ENCODE data around the gene UCK2.
"Not testable (repeated sequence)": the region's sequence is repeated elsewhere in the genome, so short reads cannot be mapped to it uniquely, and the experiment has no call there.

UCK2 gene

GRCh38 chr1:165827268-165828102 lies at the start of gene UCK2:
Gene UCK2 (plus strand): TSS chr1:165827614. CDS start chr1:165827834, 220 bp downstream.
- peak; percentile 93 for DNase-seq

DNA sequence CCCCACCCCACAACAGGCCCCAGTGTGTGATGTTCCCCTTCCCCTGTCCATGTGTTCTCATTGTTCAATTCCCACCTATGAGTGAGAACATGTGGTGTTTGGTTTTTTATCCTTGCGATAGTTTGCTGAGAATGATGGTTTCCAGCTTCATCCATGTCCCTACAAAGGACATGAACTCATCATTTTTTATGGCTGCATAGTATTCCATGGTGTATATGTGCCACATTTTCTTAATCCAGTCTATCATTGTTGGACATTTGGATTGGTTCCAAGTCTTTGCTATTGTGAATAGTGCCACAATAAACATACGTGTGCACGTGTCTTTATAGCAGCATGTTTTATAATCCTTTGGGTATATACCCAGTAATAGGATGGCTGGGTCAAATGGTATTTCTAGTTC lies 49.2 kb upstream of the UCK2 start:
- not testable (repeated sequence) for DNase-seq

DNA sequence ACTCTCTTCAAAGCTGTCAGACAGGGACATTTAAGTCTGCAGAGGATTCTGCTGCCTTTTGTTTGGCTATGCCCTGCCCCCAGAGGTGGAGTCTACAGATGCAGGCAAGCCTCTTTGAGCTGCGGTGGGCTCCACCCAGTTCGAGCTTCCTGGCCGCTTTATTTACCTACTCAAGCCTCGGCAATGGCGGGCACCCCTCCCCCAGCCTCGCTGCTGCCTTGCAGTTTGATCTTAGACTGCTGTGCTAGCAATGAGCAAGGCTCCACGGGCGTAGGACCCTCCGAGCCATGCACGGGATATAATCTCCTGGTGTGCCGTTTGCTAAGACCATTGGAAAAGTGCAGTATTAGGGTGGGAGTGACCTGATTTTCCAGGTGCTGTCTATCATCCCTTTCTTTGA lies 43.9 kb upstream of the UCK2 start:
- not testable (repeated sequence) for DNase-seq

GRCh38 chr1:165787741-165788140 lies 39.7 kb upstream of the UCK2 start:
- no peak for DNase-seq

DNA sequence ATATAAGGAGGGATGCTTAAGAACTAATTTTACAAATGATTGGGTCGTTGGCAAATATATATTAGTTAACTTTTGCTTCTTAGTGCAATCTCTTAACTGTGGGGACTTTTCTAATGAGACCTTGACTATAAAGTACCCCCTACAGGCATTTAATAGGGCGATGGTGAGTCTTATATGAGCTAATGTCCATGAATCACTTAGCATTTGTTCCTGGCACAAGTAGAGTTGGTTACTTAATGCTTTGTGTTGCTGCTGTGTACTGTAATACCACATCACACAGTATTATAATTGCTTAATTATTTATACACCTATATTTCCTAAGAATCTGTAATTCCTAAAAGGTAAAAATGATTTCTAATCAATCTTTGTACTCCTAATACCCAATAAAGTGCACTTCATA lies 33.5 kb upstream of the UCK2 start:
- no peak for DNase-seq

DNA sequence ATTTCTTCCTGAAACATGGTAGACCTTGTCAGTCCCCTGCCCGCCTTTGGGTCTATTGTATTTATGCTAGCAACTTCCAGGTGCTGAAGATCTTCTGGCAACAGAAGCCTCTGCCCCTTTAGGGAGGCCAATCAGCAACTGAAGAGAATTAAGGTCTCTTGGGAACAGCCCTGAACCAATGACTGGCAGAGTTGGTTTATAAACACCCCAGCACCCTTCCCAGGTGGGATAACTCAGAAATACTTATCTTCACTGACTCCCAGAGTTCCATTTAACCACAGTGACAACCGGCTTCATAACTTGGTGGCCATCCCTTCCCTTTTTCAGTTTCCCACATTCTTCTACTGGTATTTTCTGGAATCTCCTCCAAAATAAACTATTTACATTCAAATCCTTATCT lies 31.5 kb upstream of the UCK2 start:
- no peak for DNase-seq

DNA sequence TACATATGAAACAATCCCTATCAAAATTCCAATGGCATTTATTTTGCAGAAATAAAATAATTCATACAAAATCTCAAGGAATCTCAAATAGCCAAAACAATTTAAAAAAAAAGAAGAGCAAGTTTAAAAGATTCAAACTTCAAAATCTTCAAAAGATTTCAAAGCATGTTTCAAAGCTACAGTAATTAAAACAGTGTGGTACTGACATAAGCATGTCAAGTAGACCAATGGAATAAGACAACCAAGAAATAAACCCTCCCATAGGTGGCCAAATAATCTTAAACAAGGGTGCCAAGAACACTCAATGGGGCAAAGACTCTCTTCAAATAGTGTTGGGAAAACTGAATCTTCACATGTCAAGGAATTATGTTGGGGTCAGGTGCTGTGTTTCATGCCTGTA lies 28.0 kb upstream of the UCK2 start:
- no peak for DNase-seq

GRCh38 chr1:165804513-165804912 lies 22.9 kb upstream of the UCK2 start:
- not testable (repeated sequence) for DNase-seq

- no peak for DNase-seq
These were observed 19.8 kb upstream of the UCK2 start for GRCh38 chr1:165807613-165808012.

DNA sequence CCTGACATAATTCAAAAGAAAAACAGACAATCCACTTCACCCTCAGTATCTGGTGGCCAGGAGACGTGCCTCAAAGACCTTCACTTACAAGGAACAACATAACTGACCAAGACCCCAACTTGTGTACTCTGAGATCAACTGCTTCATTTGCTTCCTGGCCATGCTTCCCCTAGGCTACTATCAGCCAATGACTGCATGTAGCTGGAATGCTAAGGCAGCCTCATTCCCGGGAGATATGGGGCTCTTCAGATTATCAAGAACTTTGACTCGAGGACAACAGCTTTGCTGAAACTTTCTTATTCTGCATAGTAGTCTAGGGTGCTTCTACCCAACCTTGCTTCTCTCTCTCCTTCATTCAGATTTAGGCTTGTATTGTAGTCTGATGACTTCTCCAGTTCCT lies 11.7 kb upstream of the UCK2 start:
- no peak for DNase-seq

DNA sequence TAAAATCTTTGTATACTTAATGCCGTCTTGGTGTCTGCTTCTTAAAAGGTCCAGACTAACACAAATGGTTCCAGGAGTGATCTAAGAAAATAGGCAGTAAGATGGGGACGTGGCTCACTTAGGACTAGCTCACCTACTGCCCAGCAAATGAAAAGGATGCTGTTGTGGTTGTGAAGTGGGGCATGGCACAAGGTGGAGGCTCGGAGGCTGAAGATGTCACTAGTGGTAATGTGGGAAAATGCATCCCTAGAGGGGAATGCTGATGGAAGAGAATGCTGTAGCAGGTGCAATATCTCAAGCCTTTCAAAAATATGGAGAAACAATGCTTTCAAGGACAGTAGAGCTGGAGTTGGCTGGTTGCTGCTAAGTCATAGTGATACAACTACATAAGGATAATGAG lies 11.3 kb upstream of the UCK2 start:
- DNase-seq = no peak

DNA sequence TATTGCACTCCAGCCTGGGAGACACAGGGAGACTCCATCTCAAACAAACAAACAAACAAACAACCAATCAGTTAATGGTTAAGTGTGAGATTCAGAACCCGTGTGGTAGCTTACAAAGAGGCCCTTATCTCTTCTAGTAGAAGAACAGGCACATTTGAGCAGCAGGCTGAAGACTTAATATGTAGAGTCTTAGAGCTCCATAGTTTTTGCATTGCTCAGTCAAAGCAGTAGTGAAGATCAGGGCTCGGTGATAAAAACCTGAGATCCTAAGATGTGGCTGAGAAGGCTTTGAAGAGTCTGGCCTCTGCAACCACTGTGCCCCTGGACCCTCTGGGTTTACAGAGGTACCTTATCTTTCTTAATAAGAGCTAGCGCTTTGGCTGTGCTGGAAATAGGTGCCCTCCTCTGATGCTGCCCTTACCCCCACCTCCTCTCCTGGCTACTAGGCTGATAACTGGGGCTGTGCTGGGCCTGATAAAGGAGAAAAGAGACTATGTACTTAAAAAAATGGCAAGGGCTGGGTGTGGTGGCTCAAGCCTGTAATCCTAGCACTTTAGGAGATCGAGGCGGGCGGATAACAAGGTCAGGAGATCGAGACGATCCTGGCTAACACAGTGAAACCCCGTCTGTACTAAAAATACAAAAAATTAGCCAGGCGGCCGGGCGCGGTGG lies 10.5 kb upstream of the UCK2 start:
- no peak for DNase-seq

DNA sequence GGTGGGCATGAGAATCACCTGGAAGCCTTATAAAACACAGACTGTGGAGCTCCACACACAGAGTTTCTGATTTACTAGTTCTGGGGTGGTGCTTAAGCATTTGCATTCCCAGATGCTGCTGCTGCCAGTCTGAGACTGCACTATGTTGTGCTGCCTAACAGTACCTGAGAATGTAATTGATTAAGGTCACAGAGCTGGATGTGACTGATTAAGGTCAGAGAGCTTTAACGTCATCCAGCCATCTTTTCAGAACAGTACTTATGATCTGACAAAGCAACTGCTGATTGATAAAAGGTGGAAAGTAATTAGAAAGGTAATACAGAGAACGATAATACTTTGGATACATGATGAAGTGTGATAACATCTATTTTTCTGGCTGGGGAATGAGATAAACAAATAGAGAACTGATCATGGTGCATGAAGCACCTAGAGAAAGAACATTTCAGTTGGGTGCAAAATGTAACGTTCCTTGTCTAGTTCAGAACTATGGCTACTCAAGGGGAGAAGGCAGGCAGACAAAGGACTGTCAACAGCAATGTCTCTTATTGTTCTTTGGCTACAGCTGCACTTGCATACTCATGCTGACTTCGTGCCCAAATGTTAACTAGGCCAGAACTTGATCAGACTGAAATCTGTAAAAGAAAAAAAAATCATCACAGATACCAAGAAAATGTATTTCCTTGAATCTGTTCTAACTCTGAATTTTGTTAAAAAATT lies 3.7 kb upstream of the UCK2 start:
- DNase-seq = no peak

- no peak for DNase-seq
These were observed 3.2 kb upstream of the UCK2 start for GRCh38 chr1:165824269-165824643.

DNA sequence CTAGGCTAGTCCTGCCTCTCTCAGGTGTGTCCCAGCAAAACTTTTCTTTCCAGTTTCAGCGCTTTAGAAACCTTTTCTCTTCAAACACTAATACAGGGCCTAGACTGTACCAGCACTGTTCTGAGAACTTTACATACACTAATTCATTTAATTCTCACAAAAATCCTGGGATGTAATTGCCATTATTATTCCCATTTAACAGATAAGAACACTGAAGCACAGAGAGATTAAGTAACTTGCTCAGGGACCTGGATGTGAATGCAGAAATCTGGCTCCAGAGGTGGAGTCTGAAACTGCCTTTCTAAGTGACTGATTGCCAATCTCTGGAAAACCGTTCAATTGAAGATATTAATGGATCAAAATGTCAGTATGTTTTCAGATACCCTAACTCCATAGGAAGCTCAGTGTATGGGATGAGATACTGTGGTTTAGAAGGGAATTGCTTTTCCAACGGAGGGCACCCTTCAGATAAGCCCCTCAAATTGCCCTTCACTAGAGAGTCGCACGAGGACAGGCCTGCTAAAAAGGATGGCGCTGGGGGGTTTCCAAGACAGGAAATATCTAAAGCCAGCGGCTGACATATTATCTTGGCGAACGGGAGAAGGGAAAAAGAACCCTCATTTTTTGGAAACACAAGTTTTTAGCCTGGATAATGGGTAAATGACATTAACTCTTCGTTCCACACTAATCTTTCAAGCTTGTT lies 698 bp upstream of the UCK2 start:
- DNase-seq = no peak

DNA sequence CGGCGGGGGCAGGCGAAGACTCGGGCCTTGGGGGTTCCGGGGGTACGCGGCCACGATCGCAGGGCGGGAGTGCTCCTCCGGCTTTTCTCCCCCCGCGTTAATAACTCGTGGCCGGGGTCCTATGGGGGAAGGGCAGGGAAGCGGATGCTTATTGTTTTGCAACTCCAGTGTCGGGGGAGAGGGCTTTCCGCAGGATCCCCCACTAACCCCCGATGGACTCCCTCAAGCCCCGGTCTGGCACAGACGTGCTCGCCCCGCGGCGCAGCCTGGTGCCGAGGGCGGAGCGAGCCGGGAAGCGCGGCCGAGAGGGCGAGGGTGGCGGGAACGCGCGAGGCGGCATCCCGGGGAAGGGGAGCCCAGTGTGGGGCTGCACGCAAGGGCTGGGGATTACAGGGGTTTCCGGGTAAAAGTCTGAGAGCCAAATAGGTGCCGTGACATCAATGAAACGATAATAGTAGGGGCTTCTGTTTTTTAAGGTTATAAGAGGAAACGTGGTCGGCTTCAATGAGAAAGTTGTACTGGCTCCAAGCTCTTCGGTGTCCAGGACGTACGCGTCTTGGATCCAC lies 772 bp downstream of the UCK2 start:
- DNase-seq = peak; percentile 88

DNA sequence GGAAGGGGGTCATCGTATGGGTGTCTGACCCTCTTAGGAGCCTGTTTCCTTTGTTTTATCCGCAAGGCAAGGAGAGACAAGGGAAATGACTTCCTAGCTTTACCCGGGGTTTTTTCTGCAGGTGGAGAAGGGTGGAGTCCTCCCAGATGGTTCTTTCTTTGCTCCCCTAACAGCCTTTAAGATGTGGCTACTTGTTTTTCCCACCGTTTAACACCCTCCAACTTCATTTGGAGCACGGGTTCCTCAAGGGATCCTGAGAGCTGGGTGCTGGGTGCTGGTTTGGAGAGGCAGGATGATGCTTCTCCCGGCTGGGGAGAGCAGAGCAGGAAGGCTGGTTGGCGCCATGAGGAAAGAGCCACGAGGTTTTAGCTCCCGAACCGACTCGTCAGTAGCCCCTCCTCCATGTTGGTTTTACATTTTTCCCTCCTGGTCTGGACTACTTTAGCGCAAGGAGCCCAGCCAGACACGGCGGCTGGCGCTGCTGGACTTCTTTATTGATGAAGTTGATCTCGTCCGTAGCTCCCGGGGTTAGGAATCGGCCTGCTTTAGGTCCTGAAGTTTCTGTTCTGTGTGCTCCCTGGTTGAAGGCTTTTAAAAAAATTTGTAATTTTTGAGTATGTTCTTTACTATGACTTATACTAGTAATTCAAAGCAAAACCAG lies 1.4 kb downstream of the UCK2 start:
- peak; percentile 91 for DNase-seq

DNA sequence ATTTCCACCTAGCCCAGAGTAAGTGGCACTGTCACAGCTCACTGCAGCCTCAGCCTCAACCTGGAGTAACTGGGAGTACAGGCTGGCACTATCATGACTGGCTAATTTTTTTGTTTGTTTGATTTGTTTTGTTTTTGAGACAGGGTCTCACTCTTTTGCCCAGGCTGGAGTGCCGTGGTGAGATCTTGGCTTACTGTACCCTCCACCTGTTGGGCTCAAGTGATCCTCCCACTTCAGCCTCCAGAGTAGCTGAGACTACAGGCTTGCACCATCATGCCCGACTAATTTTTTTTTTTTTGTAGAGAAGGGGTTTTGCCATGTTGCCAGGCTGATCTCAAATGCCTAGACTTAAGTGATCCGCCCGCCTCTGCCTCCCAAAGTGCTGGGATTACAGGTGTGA lies 2.5 kb downstream of the UCK2 start:
- DNase-seq = no peak

DNA sequence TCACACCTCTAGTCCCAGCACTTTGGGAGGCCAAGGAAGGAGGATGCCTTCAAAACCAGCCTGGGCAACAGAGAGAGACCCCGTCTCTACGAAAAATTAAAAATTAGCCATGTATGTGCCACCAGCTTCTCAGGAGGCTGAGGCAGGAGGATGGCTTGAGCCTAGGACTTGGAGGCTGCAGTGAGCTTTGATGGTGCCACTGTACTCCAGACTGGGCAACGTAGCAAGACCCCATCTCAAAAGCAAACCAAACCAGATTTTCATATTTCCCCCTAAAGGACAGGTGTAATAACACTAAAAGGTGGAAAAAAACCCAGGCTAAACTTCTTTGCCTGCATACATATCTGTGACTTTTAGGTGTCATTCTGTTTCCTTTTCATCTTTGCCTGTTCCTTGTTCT lies 3.7 kb downstream of the UCK2 start:
- no peak for DNase-seq

DNA sequence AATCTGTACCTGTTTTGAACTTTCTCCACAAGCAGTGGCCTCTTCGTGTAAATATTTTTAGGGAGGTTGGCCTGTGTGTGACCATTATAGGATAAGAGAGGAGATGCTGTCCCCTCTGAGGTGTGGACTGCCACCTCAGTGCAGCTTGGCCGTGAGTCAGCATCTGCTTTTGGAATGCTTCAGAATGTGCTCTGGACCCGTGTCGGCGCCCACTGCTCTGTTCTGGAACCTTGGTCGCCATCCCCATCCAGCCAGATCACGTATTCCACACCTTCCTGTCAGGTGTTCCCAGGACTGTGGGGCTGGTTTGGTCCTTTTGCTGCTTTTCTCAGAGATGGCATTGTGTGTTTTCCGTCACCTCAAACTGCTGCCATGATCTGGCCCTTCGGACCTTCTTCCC lies 5.5 kb downstream of the UCK2 start:
- no peak for DNase-seq

- DNase-seq = no peak
These were observed 5.9 kb downstream of the UCK2 start for GRCh38 chr1:165833358-165833757.

GRCh38 chr1:165834229-165834628 lies 6.8 kb downstream of the UCK2 start:
- no peak for DNase-seq

All from NCI-H1092 treated with DMSO at 0.1 percent for 48 hours (cell line).